NCI-H69 (cell line): ENCODE measurements around the gene PTPN3.

Source experiments
- DNase-seq: peaks from one replicate; lab custom pipeline; 2025; lab: John Stamatoyannopoulos, UW

Gene PTPN3

GRCh38 chr9:109475526-109475925 is 22.6 kb downstream of the PTPN3 start:
- DNase-seq, result peak; percentile 81

- DNase-seq, result no peak
Observed at GRCh38 chr9:109474944-109475343, 23.2 kb downstream of the PTPN3 start.

- DNase-seq, result peak; percentile 85
Observed at GRCh38 chr9:109474170-109474569, 23.9 kb downstream of the PTPN3 start.

- DNase-seq, result peak; percentile 65
Observed at GRCh38 chr9:109473329-109473728, 24.8 kb downstream of the PTPN3 start.

- DNase-seq, result peak; percentile 65
Observed at GRCh38 chr9:109471475-109472393, 26.4 kb downstream of the PTPN3 start.

GRCh38 chr9:109469646-109470358 is 28.3 kb downstream of the PTPN3 start:
- DNase-seq, result peak; percentile 83

- no peak for DNase-seq
Observed at GRCh38 chr9:109468927-109469326, 29.2 kb downstream of the PTPN3 start.

GRCh38 chr9:109467936-109468335 is 30.2 kb downstream of the PTPN3 start:
- peak; percentile 13 for DNase-seq

GRCh38 chr9:109466623-109467590 is 31.2 kb downstream of the PTPN3 start:
- DNase-seq, result peak; percentile 19

- no peak for DNase-seq
Observed at GRCh38 chr9:109463924-109464625, 34.0 kb downstream of the PTPN3 start.

GRCh38 chr9:109460576-109460975 is 37.5 kb downstream of the PTPN3 start:
- no peak for DNase-seq

- DNase-seq, result no peak
Observed at GRCh38 chr9:109459423-109459822, 38.7 kb downstream of the PTPN3 start.

GRCh38 chr9:109458453-109459211 is 39.5 kb downstream of the PTPN3 start:
- DNase-seq, result no peak

- no peak for DNase-seq
Observed at GRCh38 chr9:109456811-109457210, 41.3 kb downstream of the PTPN3 start.

- no peak for DNase-seq
Observed at GRCh38 chr9:109455861-109456260, 42.2 kb downstream of the PTPN3 start.

- peak; percentile 35 for DNase-seq
Observed at GRCh38 chr9:109455391-109455790, 42.7 kb downstream of the PTPN3 start.

GRCh38 chr9:109454601-109455155 is 43.4 kb downstream of the PTPN3 start:
- DNase-seq, result no peak

- no peak for DNase-seq
Observed at GRCh38 chr9:109454041-109454440, 44.1 kb downstream of the PTPN3 start.

- DNase-seq, result no peak
Observed at GRCh38 chr9:109453210-109453842, 44.8 kb downstream of the PTPN3 start.

- no peak for DNase-seq
Observed at GRCh38 chr9:109452761-109453160, 45.3 kb downstream of the PTPN3 start.
